Stromal cell of bone marrow (primary cell): ENCODE data around the gene ISY1.

Experiments used
- DNase-seq: peaks from one replicate; pipeline ENCODE4 v3.0.0-alpha.2; 2012; ENCODE audit warnings: low read depth

Gene ISY1

GRCh38 chr3:129087138-129087702 is 73.6 kb downstream of the ISY1 start:
- DNase-seq: no peak

- no peak for DNase-seq
Measured at GRCh38 chr3:129085818-129086217, 75.0 kb downstream of the ISY1 start.

GRCh38 chr3:129085165-129085715 is 75.6 kb downstream of the ISY1 start:
- DNase-seq: no peak

- DNase-seq: no peak
Measured at GRCh38 chr3:129084501-129084900, 76.4 kb downstream of the ISY1 start.

GRCh38 chr3:129082026-129082425 is 78.8 kb downstream of the ISY1 start:
- no peak for DNase-seq

- DNase-seq: no peak
Measured at GRCh38 chr3:129081503-129081902, 79.4 kb downstream of the ISY1 start.

- no peak for DNase-seq
Measured at GRCh38 chr3:129078510-129078909, 82.4 kb downstream of the ISY1 start.
